Measurements from ENCODE around the gene SAMD4B. TPM values are rescaled to one million over a fixed set of nuclear protein-coding genes. Genes with fewer than 3 reads are reported as not detected.
"Not testable (repeated sequence)": the region's sequence is repeated elsewhere in the genome, so short reads cannot be mapped to it uniquely, and the experiment has no call there.

SAMD4B gene
- total and polyA plus RNA-seq, 2 of the 8 experiments (the other 6 are each of a cell fraction or from before 2014, with no cell fraction given): 137 to 158 TPM

- H3K4ac ChIP-seq (replicated peaks; ENCODE audit: insufficient read length, low read depth, low read length); H3K79me2 ChIP-seq (ENCODE audit: control insufficient read depth in 1 of 2, insufficient read depth in 2 of 2, low read length in 2 of 2); H2BK20ac ChIP-seq (ENCODE audit: low read length); H3K4me3 ChIP-seq (ENCODE audit: extremely low read depth in 1 of 4, insufficient read depth in 2 of 4, low read depth in 3 of 4, low read length in 4 of 4); DNase-seq (ENCODE audit: low read depth in 1 of 2, low spot score in 2 of 2); H3K9ac ChIP-seq (replicated peaks in 1 of 4; ENCODE audit: extremely low read depth in 1 of 4, low read depth in 3 of 4, low read length in 3 of 4); H2AFZ ChIP-seq (ENCODE audit: low read length); H4K5ac ChIP-seq (ENCODE audit: insufficient read length, low read depth, low read length); H3K79me1 ChIP-seq (ENCODE audit: low read depth, low read length); H3K27ac ChIP-seq (ENCODE audit: low read depth, low read length); H2BK120ac ChIP-seq (replicated peaks; ENCODE audit: low read depth, low read length); H3K18ac ChIP-seq (ENCODE audit: extremely low read depth, low read length); H4K20me1 ChIP-seq (replicated peaks in 1 of 2; ENCODE audit: control insufficient read depth in 1 of 2, insufficient read depth in 2 of 2, low read length in 2 of 2); H4K91ac ChIP-seq (replicated peaks; ENCODE audit: insufficient read length, low read length); H3K14ac ChIP-seq (ENCODE audit: insufficient read length); FAIRE-seq; POLR2A ChIA-PET (ENCODE audit: partially characterized antibody); H3K4me2 ChIP-seq (ENCODE audit: insufficient read depth in 1 of 2, low read depth in 2 of 2, low read length in 2 of 2); H3K36me3 ChIP-seq (ENCODE audit: control insufficient read depth in 2 of 4, insufficient read depth in 4 of 4, low read length in 3 of 4); H4K8ac ChIP-seq (ENCODE audit: extremely low read depth, insufficient read depth, low read length); H2BK5ac ChIP-seq (ENCODE audit: low read depth, low read length); H3K9me3 ChIP-seq (ENCODE audit: insufficient read depth in 2 of 2, low read depth in 1 of 2, low read length in 1 of 2); H3K56ac ChIP-seq (replicated peaks; ENCODE audit: insufficient read length, low read depth, low read length); H3K23ac ChIP-seq (ENCODE audit: insufficient read length); H2BK15ac ChIP-seq (ENCODE audit: low read length); H2AK5ac ChIP-seq (ENCODE audit: low read depth, low read length): not testable (repeated sequence)
- peaks cover 0 to 26% (median 9%) of the 10 kb centered on the region in 4 experiments; a peak in 3 of 7 replicates for H3K27me3 ChIP-seq (replicated peaks in 1 of 4; ENCODE audit: control insufficient read depth in 3 of 4, extremely low read depth in 1 of 4, insufficient read depth in 3 of 4, low read length in 3 of 4)
- H2BK12ac ChIP-seq (ENCODE audit: low read depth, low read length): 0 out of 2 replicates have a peak overlapping the region, but pooled peaks have one; percentile 4
- H3K4me1 ChIP-seq (replicated peaks in 1 of 4; ENCODE audit: control insufficient read depth in 3 of 4, insufficient read depth in 4 of 4, low read length in 3 of 4): peaks cover 1 to 12% (median 8%) of the 10 kb centered on the region in 4 experiments; a peak in 6 of 7 replicates
- 94% methylated on average over 7 of the region's 7 CpGs; no CpG with 5 or more reads in 1 of the 2 experiments for WGBS, 2 experiments (ENCODE audit: extremely low coverage in 1 of 2, insufficient coverage in 1 of 2, insufficient read length in 1 of 2, insufficient replicate concordance in 2 of 2, low coverage in 1 of 2, low lambda C conversion rate in 2 of 2, missing lambda C conversion rate in 1 of 2)
- H3K23me2 ChIP-seq (ENCODE audit: low read depth, low read length): peaks cover 12% of the 10 kb centered on the region; the same call in 1 of the 2 replicates
- CTCF ChIA-PET (ENCODE audit: partially characterized antibody): interaction anchor here (0.7 to 2.2 kb wide), 5 partner anchors 13 to 189 kb away, joined by 3 to 7 read pairs (median 4); partner anchors contain the start of gene IFNL1
These were observed 32.9 kb upstream of the SAMD4B start for GRCh38 chr19:39309305-39309670.

Measured in H1 (cell line).